GM19035 (cell line): ENCODE measurements around the gene PDGFA.

ENCODE experiments used
- ATAC-seq: cut with Tn5 transposase; IDR thresholded peaks from one replicate; pipeline ENCODE4 v1.9.1; 2021; ENCODE audit not compliant: unreplicated experiment

Gene PDGFA

GRCh38 chr7:537911-538634 lies 18.4 kb upstream of the PDGFA start:
- no peak for ATAC-seq

- no peak for ATAC-seq
Measured at GRCh38 chr7:536231-536630, 16.6 kb upstream of the PDGFA start.

GRCh38 chr7:534959-535358 lies 15.3 kb upstream of the PDGFA start:
- no peak for ATAC-seq

GRCh38 chr7:534075-534474 lies 14.4 kb upstream of the PDGFA start:
- no peak for ATAC-seq

GRCh38 chr7:533266-533665 lies 13.6 kb upstream of the PDGFA start:
- no peak for ATAC-seq

- no peak for ATAC-seq
Measured at GRCh38 chr7:532379-533143, 12.9 kb upstream of the PDGFA start.

GRCh38 chr7:531777-532176 lies 12.1 kb upstream of the PDGFA start:
- no peak for ATAC-seq

- no peak for ATAC-seq
Measured at GRCh38 chr7:528451-528850, 8.8 kb upstream of the PDGFA start.

GRCh38 chr7:527723-528122 lies 8.1 kb upstream of the PDGFA start:
- no peak for ATAC-seq

- ATAC-seq, result no peak
Measured at GRCh38 chr7:526460-527034, 6.9 kb upstream of the PDGFA start.

GRCh38 chr7:525740-526139 lies 6.1 kb upstream of the PDGFA start:
- no peak for ATAC-seq

GRCh38 chr7:524800-525199 lies 5.2 kb upstream of the PDGFA start:
- ATAC-seq, result no peak

- no peak for ATAC-seq
Measured at GRCh38 chr7:523347-524336, 4.0 kb upstream of the PDGFA start.

- no peak for ATAC-seq
Measured at GRCh38 chr7:522951-523314, 3.3 kb upstream of the PDGFA start.

GRCh38 chr7:522071-522950 lies 2.7 kb upstream of the PDGFA start:
- ATAC-seq, result no peak

- ATAC-seq, result no peak
Measured at GRCh38 chr7:521221-522070, 1.8 kb upstream of the PDGFA start.

- no peak for ATAC-seq
Measured at GRCh38 chr7:520503-521161, 986 bp upstream of the PDGFA start.

- ATAC-seq, result no peak
Measured at GRCh38 chr7:518630-519483, 789 bp downstream of the PDGFA start.
